ENCODE data around the gene ARL14EP.

DNA sequence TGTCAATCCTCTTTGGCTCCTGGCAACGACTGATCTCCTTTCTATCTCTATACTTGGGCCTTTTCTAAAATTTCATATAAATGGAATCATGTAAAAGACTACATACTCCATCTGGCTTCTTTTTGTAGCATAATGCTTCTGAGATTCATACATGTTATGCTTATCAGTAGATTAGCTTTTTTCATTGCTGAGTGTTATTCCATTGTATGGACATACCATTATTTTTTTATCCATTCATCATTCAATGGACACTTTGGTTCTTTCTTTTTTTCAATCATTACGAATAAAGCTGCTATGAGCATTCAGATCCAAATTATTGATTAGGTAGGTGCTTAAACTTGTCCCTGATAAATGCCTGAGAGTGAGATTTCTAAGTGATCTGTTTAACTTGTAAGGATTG lies 11.7 kb upstream of the ARL14EP start:
- TF ChIP-seq, protein P1, sequence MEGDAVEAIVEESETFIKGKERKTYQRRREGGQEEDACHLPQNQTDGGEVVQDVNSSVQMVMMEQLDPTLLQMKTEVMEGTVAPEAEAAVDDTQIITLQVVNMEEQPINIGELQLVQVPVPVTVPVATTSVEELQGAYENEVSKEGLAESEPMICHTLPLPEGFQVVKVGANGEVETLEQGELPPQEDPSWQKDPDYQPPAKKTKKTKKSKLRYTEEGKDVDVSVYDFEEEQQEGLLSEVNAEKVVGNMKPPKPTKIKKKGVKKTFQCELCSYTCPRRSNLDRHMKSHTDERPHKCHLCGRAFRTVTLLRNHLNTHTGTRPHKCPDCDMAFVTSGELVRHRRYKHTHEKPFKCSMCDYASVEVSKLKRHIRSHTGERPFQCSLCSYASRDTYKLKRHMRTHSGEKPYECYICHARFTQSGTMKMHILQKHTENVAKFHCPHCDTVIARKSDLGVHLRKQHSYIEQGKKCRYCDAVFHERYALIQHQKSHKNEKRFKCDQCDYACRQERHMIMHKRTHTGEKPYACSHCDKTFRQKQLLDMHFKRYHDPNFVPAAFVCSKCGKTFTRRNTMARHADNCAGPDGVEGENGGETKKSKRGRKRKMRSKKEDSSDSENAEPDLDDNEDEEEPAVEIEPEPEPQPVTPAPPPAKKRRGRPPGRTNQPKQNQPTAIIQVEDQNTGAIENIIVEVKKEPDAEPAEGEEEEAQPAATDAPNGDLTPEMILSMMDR (IDR thresholded peaks at IDR 0.05) = no peak
- TF ChIP-seq EP300 (IDR thresholded peaks at IDR 0.05) = no peak
- no peak for TF ChIP-seq POLR2A (IDR thresholded peaks at IDR 0.05)

All from ovary (tissue), 3 donors.